ENCODE measurements around the gene CITED4. TPM values are rescaled to one million over a fixed set of nuclear protein-coding genes. Genes with fewer than 3 reads are reported as not detected.

Gene CITED4
- total and polyA plus RNA-seq, 9 of the 15 experiments (the other 6 are each of a cell fraction or from before 2014, with no cell fraction given) = 0.11 to 1.2 (median 0.17) TPM; not detected in 2

GRCh38 chr1:40820251-40820797 is 41.8 kb downstream of the CITED4 start:
- Histone ChIP-seq H3K9me3 (replicated peaks; ENCODE audit: control insufficient read depth, insufficient read depth, low read depth, low read length) (no peaks in the 10 kb centered on the region), H3K79me2 (ENCODE audit: control insufficient read depth, insufficient read depth, low read length) (no peaks in the 10 kb centered on the region), H3K4me1 (replicated peaks in 1 of 2; ENCODE audit: control insufficient read depth in 2 of 2, insufficient read depth in 2 of 2, low read length in 2 of 2) (peaks cover 30 to 78% of the 10 kb centered on the region in 2 experiments), H3K4me2 (ENCODE audit: insufficient read depth, low read length) (peak overlapping the region; percentile 73), H3K27me3 (ENCODE audit: control insufficient read depth in 2 of 2, insufficient read depth in 2 of 2, low read length in 2 of 2) (no peaks in the 10 kb centered on the region), H3K27ac (ENCODE audit: extremely low read depth, low read depth, low read length) (peak overlapping the region; percentile 71), H3K9me1 (ENCODE audit: control insufficient read depth, insufficient read depth, low read length) (peaks cover 14% of the 10 kb centered on the region), H4K20me1 (replicated peaks; ENCODE audit: control insufficient read depth, insufficient read depth, low read length) (0 out of 2 replicates have a peak, but pooled peaks cover 9% of the 10 kb centered on the region), H3K4me3 (no peak overlapping the region), H2AFZ (ENCODE audit: low read depth, low read length) (no peak overlapping the region), H3K36me3 (ENCODE audit: control insufficient read depth, insufficient read depth, low read length) (peaks cover 12% of the 10 kb centered on the region; the same call in 2 of the 3 replicates), H3K9ac (ENCODE audit: insufficient read depth in 1 of 2, low read depth in 2 of 2, low read length in 2 of 2) (peak overlapping the region; percentile 39 to 73)
- no TSS peak for BruUV-seq (replicated peaks)
- no peak for FAIRE-seq
- intact Hi-C loops (cut with micrococcal nuclease) = loop anchor here (1.0 kb wide), 1 partner anchor 46 kb away; no protein-coding TSS in a partner anchor
- ChIA-PET CTCF (ENCODE audit: low intra/inter-chr PET ratio) (interaction anchor here (0.7 kb wide), 1 partner anchor 151 kb away, joined by 3 read pairs; no protein-coding TSS in a partner anchor), POLR2A (interaction anchor here (0.6 to 2.3 kb wide), 8 partner anchors 10 to 186 kb away, joined by 3 to 17 read pairs (median 4); no protein-coding TSS in a partner anchor)
- ATAC-seq = peak; percentile 80
- in situ Hi-C loops (cut with MboI) = no loop called here
- DNase-seq (ENCODE audit: extremely low read depth in 1 of 4, low spot score in 3 of 4) = peak; percentile 73 to 82 (median 78)
- WGBS (ENCODE audit: insufficient coverage, low coverage, missing lambda C conversion rate) = 57% methylated on average over 3 of the region's 3 CpGs
- TF ChIP-seq MNT (conservative IDR thresholded peaks at IDR 0.05) = 0 out of 4 replicates have a peak, but pooled peaks of 1 of the 2 experiments have one; percentile 5
- TF ChIP-seq MAZ (CRISPR knock-in tag; conservative IDR thresholded peaks at IDR 0.05 in 1 of 2, IDR thresholded peaks at IDR 0.05 in 1 of 2) = peak in 1 of 2 experiments; percentile 49; a peak in 1 of 4 replicates
- no peak for TF ChIP-seq ZNF609 (CRISPR knock-in tag; IDR thresholded peaks at IDR 0.05; ENCODE audit: borderline replicate concordance)
- 0 out of 2 replicates have a peak, but pooled peaks have one; percentile 49 for TF ChIP-seq ARID4B (CRISPR knock-in tag; IDR thresholded peaks at IDR 0.05)
- no peak for TF ChIP-seq ZNF75A (CRISPR knock-in tag; IDR thresholded peaks at IDR 0.05)
- TF ChIP-seq ZNF511 (CRISPR knock-in tag; IDR thresholded peaks at IDR 0.05) = 0 out of 2 replicates have a peak, but pooled peaks have one; percentile 0
- TF ChIP-seq RAD21 (CRISPR knock-in tag; conservative IDR thresholded peaks at IDR 0.05 in 1 of 2, IDR thresholded peaks at IDR 0.05 in 1 of 2) = peak in 1 of 2 experiments; percentile 45; a peak in 2 of 4 replicates

Data from K562 (cell line).